Dermis microvascular lymphatic vessel endothelial cell (primary cell): ENCODE measurements around the gene TRIP12. TPM values are rescaled to one million over a fixed set of nuclear protein-coding genes. Genes with fewer than 3 reads are reported as not detected.
A peak's percentile ranks its signal among the peaks of the same experiment; 100 is the strongest.
"Not testable (repeated sequence)": the region's sequence is repeated elsewhere in the genome, so short reads cannot be mapped to it uniquely, and the experiment has no call there.

Experiments
- DNase-seq, 2 donors: peaks; one replicate each; pipeline versions ENCODE4 v3.0.0 to v3.0.0-alpha.2; 2010; ENCODE audit warnings: low read depth in 2 of 2
- total RNA-seq: library from RNA; depleted of rRNA; stranded (reverse); fragments of >200 nt; gene quantifications from 2 replicates; pipeline ENCODE4 v1.2.1, GENCODE V29; 2014

The TRIP12 gene
- total RNA-seq, 1 donor from 2014 or later: 212 TPM

- no peak for DNase-seq
These were observed 89.9 kb downstream of the TRIP12 start for GRCh38 chr2:229831805-229832509.

- peak in 1 of 2 donors; percentile 39 for DNase-seq
These were observed 96.3 kb downstream of the TRIP12 start for GRCh38 chr2:229825476-229825875.

- no peak for DNase-seq
These were observed 100.5 kb downstream of the TRIP12 start for GRCh38 chr2:229821316-229821715.

GRCh38 chr2:229818230-229818629, 103.6 kb downstream of the TRIP12 start:
- peak in 1 of 2 donors; percentile 72 for DNase-seq

GRCh38 chr2:229815858-229816257, 106.0 kb downstream of the TRIP12 start:
- peak in 1 of 2 donors; percentile 51 for DNase-seq

GRCh38 chr2:229815342-229815741, 106.5 kb downstream of the TRIP12 start:
- no peak for DNase-seq

- no peak for DNase-seq
These were observed 111.0 kb downstream of the TRIP12 start for GRCh38 chr2:229810786-229811185.

GRCh38 chr2:229805559-229805958, 116.2 kb downstream of the TRIP12 start:
- no peak for DNase-seq

- no peak for DNase-seq
These were observed 119.0 kb downstream of the TRIP12 start for GRCh38 chr2:229802785-229803184.

- DNase-seq: peak; percentile 57 to 79
These were observed 120.6 kb downstream of the TRIP12 start for GRCh38 chr2:229800997-229801754.

- DNase-seq: no peak
These were observed 123.2 kb downstream of the TRIP12 start for GRCh38 chr2:229798446-229799155.

GRCh38 chr2:229795058-229795457, 126.8 kb downstream of the TRIP12 start:
- DNase-seq: no peak

GRCh38 chr2:229794636-229795035, 127.2 kb downstream of the TRIP12 start:
- DNase-seq: no peak

GRCh38 chr2:229786289-229786688, 135.5 kb downstream of the TRIP12 start:
- DNase-seq: not testable (repeated sequence)

GRCh38 chr2:229784791-229785190, 137.0 kb downstream of the TRIP12 start:
- DNase-seq: no peak

- no peak for DNase-seq
These were observed 138.6 kb downstream of the TRIP12 start for GRCh38 chr2:229783108-229783721.

- DNase-seq: peak; percentile 29 to 63
These were observed 140.7 kb downstream of the TRIP12 start for GRCh38 chr2:229780856-229781773.

GRCh38 chr2:229779650-229780049, 142.2 kb downstream of the TRIP12 start:
- no peak for DNase-seq

GRCh38 chr2:229777716-229778115, 144.1 kb downstream of the TRIP12 start:
- DNase-seq: no peak

- no peak for DNase-seq
These were observed 146.0 kb downstream of the TRIP12 start for GRCh38 chr2:229775614-229776313.
